CD4-positive, CD25-positive, alpha-beta regulatory T cell (primary cell): ENCODE data around the gene CNTN4. TPM values are rescaled to one million over a fixed set of nuclear protein-coding genes. Genes with fewer than 3 reads are reported as not detected.

ENCODE experiments used
- ATAC-seq, 2 donors: fragments of 150-1000 bp; cut with Tn5 transposase; one replicate each; pipeline ENCODE4 v1.10.0; 2021; ENCODE audit warnings: low read depth in 2 of 2, moderate number of reproducible peaks in 2 of 2, moderate library complexity in 1 of 2
- DNase-seq, 3 donors: peaks; one replicate each; pipeline versions ENCODE4 v3.0.0 to v3.0.0-alpha.2; 2012 to 2022; ENCODE audit warnings: mixed read lengths in 1 of 3
- H3K27ac ChIP-seq: one replicate; pipeline ENCODE4 v1.7.0; 2013; ENCODE audit warnings: mild to moderate bottlenecking, low read length; ENCODE audit not compliant: insufficient read depth, poor library complexity, severe bottlenecking
- H3K27me3 ChIP-seq: one replicate; pipeline ENCODE4 v1.7.0; 2013; ENCODE audit warnings: low read length; ENCODE audit not compliant: control insufficient read depth, insufficient read depth
- H3K36me3 ChIP-seq: one replicate; pipeline ENCODE4 v1.7.0; 2013; ENCODE audit warnings: mild to moderate bottlenecking, low read length, moderate library complexity; ENCODE audit not compliant: control insufficient read depth, insufficient read depth
- H3K4me1 ChIP-seq: 2 replicates; pipeline ENCODE4 v1.7.0; 2013; ENCODE audit warnings: mild to moderate bottlenecking, low read length; ENCODE audit not compliant: insufficient read depth, control insufficient read depth, poor library complexity, severe bottlenecking
- H3K4me3 ChIP-seq: one replicate; pipeline ENCODE4 v1.7.0; 2013; ENCODE audit warnings: low read depth, mild to moderate bottlenecking, low read length, moderate library complexity
- H3K9me3 ChIP-seq, 2 experiments: 1 replicate in 1 of 2; 2 replicates in 1 of 2; pipeline ENCODE4 v1.7.0; 2013; ENCODE audit warnings: low read length in 2 of 2, mild to moderate bottlenecking in 1 of 2, moderate library complexity in 1 of 2; ENCODE audit not compliant: control insufficient read depth in 2 of 2
- H3K27ac Mint-ChIP-seq, 3 donors: one replicate each; pipeline ENCODE4 v1.8.0; 2020 to 2022; ENCODE audit warnings: mild to moderate bottlenecking in 3 of 3, mixed read lengths in 3 of 3, moderate library complexity in 2 of 3
- H3K27me3 Mint-ChIP-seq: one replicate; pipeline ENCODE4 v1.8.0; 2022; ENCODE audit warnings: mild to moderate bottlenecking, mixed read lengths
- H3K36me3 Mint-ChIP-seq: one replicate; pipeline ENCODE4 v1.8.0; 2020; ENCODE audit warnings: mixed read lengths
- H3K4me1 Mint-ChIP-seq, 4 donors: one replicate each; pipeline ENCODE4 v1.8.0; 2020 to 2022; ENCODE audit warnings: mixed read lengths in 4 of 4, mild to moderate bottlenecking in 1 of 4
- H3K4me3 Mint-ChIP-seq, 4 donors: one replicate each; pipeline ENCODE4 v1.8.0; 2020 to 2022; ENCODE audit warnings: mild to moderate bottlenecking in 4 of 4, mixed read lengths in 4 of 4, moderate library complexity in 3 of 4
- H3K9me3 Mint-ChIP-seq, 7 donors: one replicate each; pipeline ENCODE4 v1.8.0; 2020 to 2022; ENCODE audit warnings: mixed read lengths in 7 of 7, mild to moderate bottlenecking in 3 of 7, moderate library complexity in 2 of 7
- polyA plus RNA-seq, 4 donors: library from polyadenylated mRNA; unstranded; fragments of 300-500 nt; fragmentation: Illumina TruSeq; gene quantifications; one replicate each; pipeline ENCODE4 v1.2.3, GENCODE V29; 2021
- total RNA-seq: library from RNA; stranded (reverse); gene quantifications from one replicate; pipeline ENCODE4 v1.2.3, GENCODE V29; 2022

Gene CNTN4
- total and polyA plus RNA-seq, 5 donors from 2014 or later: not detected

DNA sequence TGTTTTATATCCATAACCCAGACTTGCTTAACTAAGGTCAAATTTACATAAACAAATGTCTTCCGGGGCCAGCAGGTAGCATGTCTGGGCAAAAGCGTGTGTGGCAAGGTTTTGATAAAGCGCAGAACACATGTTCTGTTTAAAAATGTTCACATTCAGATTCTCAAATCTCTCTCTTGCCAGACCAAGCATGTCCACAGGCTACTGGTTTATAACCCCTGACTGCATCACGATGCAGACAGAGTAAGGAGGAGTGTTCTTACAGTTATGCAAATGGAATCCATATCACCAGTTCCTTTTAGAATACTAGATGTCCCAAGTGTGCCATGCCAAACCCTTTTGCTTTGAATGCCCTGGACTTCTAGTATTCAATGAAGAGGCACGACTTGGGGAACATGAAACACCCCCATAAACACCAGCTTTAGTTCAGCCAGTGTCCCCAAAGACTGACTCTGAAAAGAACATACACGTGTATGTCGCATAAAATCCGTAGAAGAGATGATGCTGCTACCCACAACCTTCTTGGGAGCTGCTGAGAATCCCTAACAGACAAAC, 412.0 kb downstream of the CNTN4 start:
- Histone ChIP-seq H3K27me3 (no peaks in the 10 kb centered on the region), H3K9me3 (no peaks in the 10 kb centered on the region), H3K27ac (no peak overlapping the region), H3K4me1 (no peaks in the 10 kb centered on the region), H3K4me3 (no peak overlapping the region), H3K36me3 (no peaks in the 10 kb centered on the region)
- ATAC-seq: no peak
- Mint-ChIP-seq H3K4me1 (no peaks in the 10 kb centered on the region), H3K27ac (no peak overlapping the region), H3K4me3 (no peak overlapping the region), H3K9me3 (peaks cover 0 to 9% (median 4%) of the 10 kb centered on the region in 7 donors), H3K27me3 (no peaks in the 10 kb centered on the region), H3K36me3 (no peaks in the 10 kb centered on the region)
- no peak for DNase-seq

DNA sequence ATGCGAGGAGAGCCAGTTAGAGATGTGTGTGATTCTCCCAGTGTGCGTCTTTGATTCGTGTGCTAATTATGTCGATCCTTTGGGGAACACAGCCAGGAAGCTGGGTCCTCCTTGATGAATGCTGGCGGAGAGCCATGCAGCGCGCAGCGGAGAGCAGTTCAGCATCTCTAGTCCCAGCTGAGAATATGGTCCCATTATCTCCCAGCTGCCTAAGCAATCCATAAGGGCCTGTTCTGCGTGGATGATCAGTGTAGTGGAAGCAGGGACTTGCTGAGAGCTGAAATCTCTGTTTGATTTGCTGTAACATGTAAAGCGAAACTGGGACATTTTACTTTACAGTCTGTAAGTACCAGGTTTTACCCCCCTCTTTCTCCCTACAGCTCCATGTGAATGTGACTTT, 412.7 kb downstream of the CNTN4 start:
- Mint-ChIP-seq H3K9me3 (peaks cover 0 to 5% (median 4%) of the 10 kb centered on the region in 7 donors), H3K4me1 (no peaks in the 10 kb centered on the region), H3K4me3 (no peak overlapping the region), H3K27me3 (no peaks in the 10 kb centered on the region), H3K36me3 (no peaks in the 10 kb centered on the region), H3K27ac (no peak overlapping the region)
- ATAC-seq (no peak), DNase-seq (no peak)
- Histone ChIP-seq H3K9me3 (no peaks in the 10 kb centered on the region), H3K4me1 (no peaks in the 10 kb centered on the region), H3K36me3 (no peaks in the 10 kb centered on the region), H3K4me3 (no peak overlapping the region), H3K27ac (no peak overlapping the region), H3K27me3 (no peaks in the 10 kb centered on the region)

DNA sequence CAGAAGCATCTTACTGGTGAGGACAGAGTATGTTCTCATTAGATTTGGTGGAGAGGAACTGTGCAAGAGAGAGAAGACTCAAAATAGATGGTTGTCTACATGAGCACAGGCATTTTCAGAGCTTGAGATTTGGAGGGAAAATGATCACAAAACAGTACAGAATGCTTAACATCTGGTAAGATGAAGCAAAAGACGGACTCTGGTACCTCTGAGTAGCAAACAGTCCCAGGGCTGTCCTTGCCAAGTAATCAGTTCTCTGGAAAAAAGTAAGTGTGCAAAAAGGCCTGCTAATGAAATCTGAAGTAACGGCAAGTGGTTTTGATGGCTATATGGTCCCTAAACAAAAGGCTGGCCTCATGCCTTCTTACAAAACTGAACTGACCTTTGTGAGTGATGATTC, 414.2 kb downstream of the CNTN4 start:
- no peak for DNase-seq
- no peak overlapping the region for H3K27ac ChIP-seq
- peaks cover 0 to 9% (median 2%) of the 10 kb centered on the region in 7 donors for H3K9me3 Mint-ChIP-seq
- no peaks in the 10 kb centered on the region for H3K36me3 ChIP-seq
- no peaks in the 10 kb centered on the region for H3K9me3 ChIP-seq
- H3K27me3 Mint-ChIP-seq: no peaks in the 10 kb centered on the region
- no peak overlapping the region for H3K4me3 ChIP-seq
- H3K36me3 Mint-ChIP-seq: no peaks in the 10 kb centered on the region
- no peak overlapping the region for H3K27ac Mint-ChIP-seq
- no peak for ATAC-seq
- no peaks in the 10 kb centered on the region for H3K27me3 ChIP-seq
- H3K4me1 ChIP-seq: no peaks in the 10 kb centered on the region
- no peaks in the 10 kb centered on the region for H3K4me1 Mint-ChIP-seq
- H3K4me3 Mint-ChIP-seq: no peak overlapping the region

DNA sequence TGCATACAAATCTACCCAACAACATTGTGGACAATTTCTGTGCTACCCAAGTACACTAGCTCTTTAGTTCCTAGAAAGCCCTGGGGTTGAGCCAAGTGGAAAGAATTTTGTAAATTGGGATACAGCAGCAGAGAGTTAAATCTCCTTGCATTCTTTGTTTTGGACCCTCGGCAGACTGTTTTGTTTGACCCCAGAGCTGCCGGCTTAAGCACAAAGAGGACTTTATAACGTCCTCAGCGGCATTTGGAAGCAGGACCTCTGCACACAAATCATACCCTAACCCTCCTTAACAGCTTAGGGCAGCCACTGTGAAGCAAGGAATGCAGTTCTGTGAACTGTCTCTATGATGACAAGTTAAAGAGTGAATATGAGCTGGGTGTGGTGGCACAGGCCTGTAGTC, 415.3 kb downstream of the CNTN4 start:
- no peak for DNase-seq
- Histone ChIP-seq H3K27me3 (no peaks in the 10 kb centered on the region), H3K36me3 (no peaks in the 10 kb centered on the region), H3K4me3 (no peak overlapping the region), H3K4me1 (no peaks in the 10 kb centered on the region), H3K27ac (no peak overlapping the region), H3K9me3 (no peaks in the 10 kb centered on the region)
- Mint-ChIP-seq H3K9me3 (peaks cover 0 to 9% (median 2%) of the 10 kb centered on the region in 7 donors), H3K27ac (no peak overlapping the region), H3K27me3 (no peaks in the 10 kb centered on the region), H3K4me1 (no peaks in the 10 kb centered on the region), H3K36me3 (no peaks in the 10 kb centered on the region), H3K4me3 (no peak overlapping the region)
- no peak for ATAC-seq

GRCh38 chr3:2516762-2517441, 418.2 kb downstream of the CNTN4 start:
- Mint-ChIP-seq H3K4me3 (no peak overlapping the region), H3K36me3 (no peaks in the 10 kb centered on the region)

GRCh38 chr3:2517500-2518172, 419.0 kb downstream of the CNTN4 start:
- no peak for DNase-seq
- no peaks in the 10 kb centered on the region for H3K4me1 Mint-ChIP-seq
- H3K9me3 Mint-ChIP-seq: peaks cover 0 to 5% (median 1%) of the 10 kb centered on the region in 7 donors
- no peaks in the 10 kb centered on the region for H3K36me3 ChIP-seq
- no peaks in the 10 kb centered on the region for H3K36me3 Mint-ChIP-seq
- no peak overlapping the region for H3K4me3 Mint-ChIP-seq
- no peak for ATAC-seq
- H3K27me3 Mint-ChIP-seq: no peaks in the 10 kb centered on the region
- H3K27ac Mint-ChIP-seq: no peak overlapping the region
- H3K27ac ChIP-seq: no peak overlapping the region
- no peaks in the 10 kb centered on the region for H3K4me1 ChIP-seq
- H3K27me3 ChIP-seq: no peaks in the 10 kb centered on the region
- H3K4me3 ChIP-seq: no peak overlapping the region
- no peaks in the 10 kb centered on the region for H3K9me3 ChIP-seq

More at GRCh38 chr3:2516762-2517441, 418.2 kb downstream of the CNTN4 start:
- Histone ChIP-seq H3K27ac (no peak overlapping the region), H3K36me3 (no peaks in the 10 kb centered on the region), H3K27me3 (no peaks in the 10 kb centered on the region), H3K4me1 (no peaks in the 10 kb centered on the region), H3K9me3 (no peaks in the 10 kb centered on the region), H3K4me3 (no peak overlapping the region)
- DNase-seq (no peak), ATAC-seq (no peak)
- no peak overlapping the region for H3K27ac Mint-ChIP-seq
- H3K4me1 Mint-ChIP-seq: no peaks in the 10 kb centered on the region
- no peaks in the 10 kb centered on the region for H3K27me3 Mint-ChIP-seq
- peaks cover 0 to 5% (median 1%) of the 10 kb centered on the region in 7 donors for H3K9me3 Mint-ChIP-seq

- Mint-ChIP-seq H3K36me3 (no peaks in the 10 kb centered on the region), H3K27ac (no peak overlapping the region), H3K9me3 (peaks cover 0 to 6% (median 2%) of the 10 kb centered on the region in 7 donors), H3K4me3 (no peak overlapping the region), H3K27me3 (no peaks in the 10 kb centered on the region), H3K4me1 (no peaks in the 10 kb centered on the region)
- ATAC-seq (no peak), DNase-seq (no peak)
- no peaks in the 10 kb centered on the region for H3K9me3 ChIP-seq
- no peaks in the 10 kb centered on the region for H3K27me3 ChIP-seq
- H3K4me1 ChIP-seq: no peaks in the 10 kb centered on the region
- H3K36me3 ChIP-seq: no peaks in the 10 kb centered on the region
- H3K27ac ChIP-seq: no peak overlapping the region
- no peak overlapping the region for H3K4me3 ChIP-seq
These were observed 424.7 kb downstream of the CNTN4 start for GRCh38 chr3:2523281-2523836.
